HAP-1 (cell line): ENCODE results near the gene ZNF593.
A peak's percentile ranks its signal among the peaks of the same experiment; 100 is the strongest.

ENCODE experiments used
- DNase-seq, 2 experiments: peaks; one replicate each; pipeline ENCODE4 v3.0.0-alpha.2; 2016 to 2020; ENCODE audit warnings: low spot score in 2 of 2
- H3K27me3 ChIP-seq: fragments of 250-450 bp; sonication (Bioruptor Pico); 2 replicates; pipeline ENCODE4 v1.5.1; 2020; ENCODE audit warnings: low read depth, mild to moderate bottlenecking, moderate library complexity
- H3K36me3 ChIP-seq: fragments of 250-450 bp; sonication (Bioruptor Pico); replicated peaks from 2 replicates; pipeline ENCODE4 v1.5.1; 2020; ENCODE audit warnings: mild to moderate bottlenecking
- H3K4me1 ChIP-seq: fragments of 250-450 bp; sonication (Bioruptor Pico); 2 replicates; pipeline ENCODE4 v1.5.1; 2020; ENCODE audit warnings: mild to moderate bottlenecking
- H3K4me3 ChIP-seq: fragments of 250-450 bp; sonication (Bioruptor Pico); 2 replicates; pipeline ENCODE4 v1.5.1; 2020; ENCODE audit warnings: mild to moderate bottlenecking, moderate library complexity
- H3K9me3 ChIP-seq: fragments of 250-450 bp; sonication (Bioruptor Pico); 2 replicates; pipeline ENCODE4 v1.5.1; 2020; ENCODE audit warnings: mild to moderate bottlenecking, moderate library complexity
- in situ Hi-C: fragments of 300-500 bp; cut with MboI; formaldehyde crosslinking; loops from 3 replicates; pipeline ENCODE4 v1.14.3; 2020; ENCODE audit warnings: low sequenced_read_pairs, inconsistent platforms, mixed read lengths

Gene ZNF593

GRCh38 chr1:26169669-26170471 lies at the start of gene ZNF593:
ZNF593 (plus strand) TSS chr1:26169908; CDS start chr1:26169984, 76 bp downstream.
- Histone ChIP-seq H3K27me3 (no peaks in the 10 kb centered on the region), H3K9me3 (no peaks in the 10 kb centered on the region), H3K4me3 (peak within 1 kb of the TSS; percentile 98), H3K36me3 (peaks cover 16% of the 10 kb centered on the region), H3K4me1 (peaks cover 18% of the 10 kb centered on the region)
- DNase-seq, result peak; percentile 86 to 94
- in situ Hi-C loops, result no loop called here

GRCh38 chr1:26121854-26122773 lies 47.6 kb upstream of the ZNF593 start:
- DNase-seq, result no peak
- no peaks in the 10 kb centered on the region for H3K9me3 ChIP-seq
- no peaks in the 10 kb centered on the region for H3K27me3 ChIP-seq
- H3K4me1 ChIP-seq, result peaks cover 11% of the 10 kb centered on the region
- H3K4me3 ChIP-seq, result no peak overlapping the region
- H3K36me3 ChIP-seq, result peaks cover 22% of the 10 kb centered on the region
- in situ Hi-C loops, result no loop called here

DNA sequence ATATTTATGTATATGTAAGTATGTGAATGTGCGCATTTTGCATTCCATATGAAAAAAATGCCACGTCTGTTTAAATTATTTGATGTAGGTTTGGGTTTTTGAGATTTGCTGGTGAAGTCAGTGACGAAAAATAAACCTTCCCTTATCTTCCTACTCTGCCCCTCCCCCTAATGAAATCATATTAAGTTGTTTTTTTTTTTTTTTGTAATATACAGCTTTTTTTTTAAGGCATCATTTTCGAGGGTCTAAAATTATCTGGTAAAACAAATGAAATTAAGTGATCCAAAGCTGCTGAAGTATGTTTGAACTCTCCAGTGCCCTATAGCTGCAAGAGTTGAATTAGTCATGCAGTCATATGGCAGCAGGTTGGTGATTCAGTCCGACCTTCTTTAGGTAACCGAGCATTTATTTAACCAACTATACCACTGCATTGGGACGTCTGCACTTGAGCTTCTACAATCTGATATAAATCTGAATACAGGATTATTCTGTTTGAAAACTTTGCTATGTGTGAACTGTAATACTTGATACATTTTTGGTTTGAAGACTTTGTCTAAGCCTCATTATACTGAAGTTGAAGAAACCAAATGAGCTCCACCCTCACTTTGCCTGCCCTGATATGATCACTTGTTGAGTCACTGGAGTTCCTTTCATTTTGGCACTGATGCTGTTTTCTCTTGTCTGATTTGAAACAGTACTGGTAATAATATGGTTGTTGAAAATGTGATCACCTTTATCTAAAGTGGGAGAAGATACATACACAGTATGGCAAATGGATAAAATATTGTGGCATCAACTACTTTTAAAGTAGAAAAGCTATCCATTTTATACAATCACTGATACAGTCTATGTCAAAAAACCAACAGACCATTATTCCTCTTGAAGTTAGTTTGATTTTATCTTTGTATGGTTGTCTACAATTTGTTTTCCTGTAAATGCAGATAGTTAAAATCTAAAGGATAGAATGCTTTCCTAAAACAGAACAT lies 46.4 kb upstream of the ZNF593 start:
- H3K36me3 ChIP-seq, result peaks cover 16% of the 10 kb centered on the region
- H3K9me3 ChIP-seq, result no peaks in the 10 kb centered on the region
- in situ Hi-C loops, result no loop called here
- H3K27me3 ChIP-seq, result no peaks in the 10 kb centered on the region
- no peak for DNase-seq
- peaks cover 11% of the 10 kb centered on the region for H3K4me1 ChIP-seq
- H3K4me3 ChIP-seq, result no peak overlapping the region

- no peaks in the 10 kb centered on the region for H3K27me3 ChIP-seq
- H3K36me3 ChIP-seq, result peaks cover 8% of the 10 kb centered on the region; the same call in 1 of the 2 replicates
- in situ Hi-C loops, result no loop called here
- DNase-seq, result no peak
- H3K4me3 ChIP-seq, result no peak overlapping the region
- H3K4me1 ChIP-seq, result peaks cover 11% of the 10 kb centered on the region
- no peaks in the 10 kb centered on the region for H3K9me3 ChIP-seq
These were observed 45.0 kb upstream of the ZNF593 start for GRCh38 chr1:26124418-26125331.

DNA sequence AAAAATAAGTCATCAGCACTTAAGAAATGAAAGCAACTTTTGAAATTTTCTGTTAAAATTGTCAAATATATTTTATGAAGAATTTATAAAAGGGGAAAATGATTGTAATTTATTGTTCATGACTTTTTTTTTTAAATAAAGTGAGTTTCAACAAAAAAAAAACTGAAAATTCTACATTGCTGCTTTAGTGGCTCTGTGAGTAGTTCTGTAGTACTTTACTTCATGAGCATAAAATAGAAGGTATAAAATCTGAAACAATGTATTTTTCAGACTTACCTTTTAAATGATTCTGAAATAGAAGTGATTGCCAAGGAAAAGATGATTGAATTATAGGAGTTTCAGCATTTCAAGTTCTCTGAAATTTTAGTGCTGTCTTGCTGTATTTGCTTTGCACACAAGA lies 44.3 kb upstream of the ZNF593 start:
- H3K27me3 ChIP-seq, result no peaks in the 10 kb centered on the region
- no peak overlapping the region for H3K4me3 ChIP-seq
- in situ Hi-C loops, result no loop called here
- DNase-seq, result no peak
- H3K36me3 ChIP-seq, result 0 out of 2 replicates have a peak, but pooled peaks cover 3% of the 10 kb centered on the region
- H3K9me3 ChIP-seq, result no peaks in the 10 kb centered on the region
- peaks cover 11% of the 10 kb centered on the region for H3K4me1 ChIP-seq

GRCh38 chr1:26125946-26126320 lies 43.8 kb upstream of the ZNF593 start:
- Histone ChIP-seq H3K4me1 (peaks cover 11% of the 10 kb centered on the region), H3K27me3 (no peaks in the 10 kb centered on the region), H3K4me3 (no peak overlapping the region), H3K36me3 (0 out of 2 replicates have a peak, but pooled peaks cover 3% of the 10 kb centered on the region), H3K9me3 (no peaks in the 10 kb centered on the region)
- in situ Hi-C loops, result no loop called here
- no peak for DNase-seq

- in situ Hi-C loops, result no loop called here
- peaks cover 11% of the 10 kb centered on the region for H3K4me1 ChIP-seq
- DNase-seq, result peak; percentile 26 to 51
- H3K36me3 ChIP-seq, result 0 out of 2 replicates have a peak, but pooled peaks cover 3% of the 10 kb centered on the region
- H3K27me3 ChIP-seq, result no peaks in the 10 kb centered on the region
- H3K9me3 ChIP-seq, result no peaks in the 10 kb centered on the region
- H3K4me3 ChIP-seq, result no peak overlapping the region
These were observed 43.2 kb upstream of the ZNF593 start for GRCh38 chr1:26126321-26127084.

- H3K4me1 ChIP-seq, result peaks cover 9% of the 10 kb centered on the region
- no peak overlapping the region for H3K4me3 ChIP-seq
These were observed 42.2 kb upstream of the ZNF593 start for GRCh38 chr1:26127235-26128163.

GRCh38 chr1:26129778-26130177 lies 39.9 kb upstream of the ZNF593 start:
- 0 out of 2 replicates have a peak, but pooled peaks cover 3% of the 10 kb centered on the region for H3K36me3 ChIP-seq
- no peaks in the 10 kb centered on the region for H3K9me3 ChIP-seq
- DNase-seq, result no peak
- in situ Hi-C loops, result no loop called here
- H3K27me3 ChIP-seq, result no peaks in the 10 kb centered on the region
- H3K4me3 ChIP-seq, result no peak overlapping the region
- peaks cover 9% of the 10 kb centered on the region for H3K4me1 ChIP-seq

More at GRCh38 chr1:26127235-26128163, 42.2 kb upstream of the ZNF593 start:
- no peaks in the 10 kb centered on the region for H3K9me3 ChIP-seq
- H3K36me3 ChIP-seq, result 0 out of 2 replicates have a peak, but pooled peaks cover 3% of the 10 kb centered on the region
- in situ Hi-C loops, result no loop called here
- no peak for DNase-seq
- H3K27me3 ChIP-seq, result no peaks in the 10 kb centered on the region

GRCh38 chr1:26130695-26131094 lies 39.0 kb upstream of the ZNF593 start:
- H3K4me3 ChIP-seq, result no peak overlapping the region
- no peaks in the 10 kb centered on the region for H3K9me3 ChIP-seq
- no peaks in the 10 kb centered on the region for H3K36me3 ChIP-seq
- in situ Hi-C loops, result no loop called here
- peaks cover 9% of the 10 kb centered on the region for H3K4me1 ChIP-seq
- no peaks in the 10 kb centered on the region for H3K27me3 ChIP-seq
- DNase-seq, result no peak
